Heart left ventricle (tissue), 16 donors: ENCODE measurements around the gene PLCB4. TPM values are rescaled to one million over a fixed set of nuclear protein-coding genes. Genes with fewer than 3 reads are reported as not detected.

ENCODE experiments used
- ATAC-seq, 4 donors: fragments of 200-7000 bp; cut with Tn5 transposase; one replicate each; pipeline ENCODE4 v1.9.1; 2020 to 2022; ENCODE audit warnings: moderate library complexity in 4 of 4, mild to moderate bottlenecking in 3 of 4, moderate number of reproducible peaks in 1 of 4
- DNase-seq, 5 donors: peaks; one replicate each; pipeline ENCODE4 v3.0.0-alpha.2; 2020
- H3K27ac ChIP-seq, 12 donors: fragments of 200-600 bp; sonication (generic) in 4 of 12; one replicate each; pipeline versions ENCODE4 v1.5.0 to v1.8.0; 2016 to 2022; ENCODE audit warnings: mild to moderate bottlenecking in 2 of 12
- H3K27me3 ChIP-seq, 9 donors: fragments of 200-600 bp; sonication (generic) in 2 of 9; one replicate each; pipeline versions ENCODE4 v1.5.1 to v1.8.0; 2016 to 2022; ENCODE audit warnings: mild to moderate bottlenecking in 3 of 9
- H3K36me3 ChIP-seq, 9 donors: fragments of 200-600 bp; sonication (generic) in 2 of 9; one replicate each; pipeline versions ENCODE4 v1.5.0 to v1.8.0; 2018 to 2022; ENCODE audit warnings: mild to moderate bottlenecking in 2 of 9
- H3K4me1 ChIP-seq, 12 donors: fragments of 200-600 bp; sonication (generic) in 4 of 12; one replicate each; pipeline versions ENCODE4 v1.5.0 to v1.8.0; 2016 to 2022; ENCODE audit warnings: mild to moderate bottlenecking in 3 of 12
- H3K4me3 ChIP-seq, 12 donors: fragments of 200-600 bp; sonication (generic) in 4 of 12; one replicate each; pipeline versions ENCODE4 v1.5.0 to v1.8.0; 2017 to 2022; ENCODE audit warnings: mild to moderate bottlenecking in 9 of 12, moderate library complexity in 4 of 12
- H3K9me3 ChIP-seq, 12 donors: fragments of 200-600 bp; sonication (generic) in 4 of 12; one replicate each; pipeline versions ENCODE4 v1.5.0 to v1.8.0; 2016 to 2022; ENCODE audit warnings: mild to moderate bottlenecking in 1 of 12
- POLR2A ChIP-seq, 2 donors: fragments of 450-650 bp; IDR thresholded peaks; one replicate each; pipeline ENCODE4 v1.6.1; 2017; ENCODE audit warnings: antibody characterized with exemption in 2 of 2, mild to moderate bottlenecking in 2 of 2, moderate library complexity in 2 of 2
- WGBS, 4 donors: extraction: QIAGEN DNeasy Blood & Tissue Kit in 2 of 4; methylation state at CpG; one replicate each; pipeline versions ENCODE4 v1.1.5 to v1.1.7; 2013 to 2018; 5-methylcytosine and 5-hydroxymethylcytosine counted together
- intact Hi-C, 10 donors: fragments of 100-400 bp; cut with DNase I; formaldehyde crosslinking; loops; one replicate each; pipeline versions ENCODE4 v1.11.1 to v1.14.2; 2022
- polyA plus RNA-seq, 2 donors: library from polyadenylated mRNA; stranded (reverse); fragments of 200-250 nt; gene quantifications; one replicate each; pipeline ENCODE4 v1.2.3, GENCODE V29; 2013
- total RNA-seq, 9 donors: library from RNA; depleted of rRNA in 2 of 9; stranded (reverse); fragments of >200 nt in 2 of 9; fragmentation: NEBNext Ultra II Directional in 3 of 9; extraction: Animal tissue kit (Norgen Biotek cat#: 25700) in 3 of 9; gene quantifications; one replicate each; pipeline versions ENCODE4 v1.1.0 to v1.2.4, GENCODE V29; 2016 to 2023
- TF ChIP-seq, protein P1 (sequence below), 12 donors: fragments of 200-600 bp; sonication (generic) in 4 of 12; IDR thresholded peaks; one replicate each; pipeline versions ENCODE4 v1.5.0 to v1.8.0; 2018 to 2022; ENCODE audit warnings: antibody characterized with exemption in 12 of 12, mild to moderate bottlenecking in 5 of 12
- donor health status: ischemic (EF 13 %, LVEDD 7.1; RV severe dilation, severe dysfunction).
- donor health status: healthy with polysubstance abuse.
- donor health status: DM: no; HTN: yes; CAD: no.
- donor health status: DM: no; HTN: no; CAD: no.
- donor health status: ischemic (EF 25% LVEDD 6.9; RV normal size, moderate dysfunction).
- donor health status: ischemic (EF 25% LVEDD 5.7; RV mildly dilated, moderate dysfunction).
- donor health status: healthy.
- donor health status: DM: yes; HTN: yes; CAD: no.
- donor health status: ischemic (EF 35%, LVEDD 5.7; RV mildly dilated, moderate dysfunction).
- donor health status: nonischemic (EF 11% LVEDD 7.7; RV severe dilation, severe dysfunction).
- donor health status: DM: yes; HTN: yes; CAD: no.
- donor health status: PGD.
- donor health status: ischemic (EF 29% LVEDD 5.4; RV normal size, mild dysfunction).
- donor health status: nonischemic (EF 23%, LVEDD 6.1; RV moderate dilation, normal function).

PLCB4 gene
- total and polyA plus RNA-seq, 11 donors: 8.4 to 31.8 (median 18.5) TPM

GRCh38 chr20:9211016-9211760 lies 142.3 kb downstream of the PLCB4 start:
- Histone ChIP-seq H3K4me1 (peaks cover 0 to 12% (median 3%) of the 10 kb centered on the region in 12 donors), H3K27ac (no peak overlapping the region), H3K4me3 (no peak overlapping the region), H3K27me3 (no peaks in the 10 kb centered on the region), H3K9me3 (peaks cover 0 to 4% (median 0%) of the 10 kb centered on the region in 12 donors), H3K36me3 (no peaks in the 10 kb centered on the region)
- ATAC-seq: peak in 2 of 4 donors; percentile 24 to 35
- no peak for DNase-seq
- TF ChIP-seq, protein P1, sequence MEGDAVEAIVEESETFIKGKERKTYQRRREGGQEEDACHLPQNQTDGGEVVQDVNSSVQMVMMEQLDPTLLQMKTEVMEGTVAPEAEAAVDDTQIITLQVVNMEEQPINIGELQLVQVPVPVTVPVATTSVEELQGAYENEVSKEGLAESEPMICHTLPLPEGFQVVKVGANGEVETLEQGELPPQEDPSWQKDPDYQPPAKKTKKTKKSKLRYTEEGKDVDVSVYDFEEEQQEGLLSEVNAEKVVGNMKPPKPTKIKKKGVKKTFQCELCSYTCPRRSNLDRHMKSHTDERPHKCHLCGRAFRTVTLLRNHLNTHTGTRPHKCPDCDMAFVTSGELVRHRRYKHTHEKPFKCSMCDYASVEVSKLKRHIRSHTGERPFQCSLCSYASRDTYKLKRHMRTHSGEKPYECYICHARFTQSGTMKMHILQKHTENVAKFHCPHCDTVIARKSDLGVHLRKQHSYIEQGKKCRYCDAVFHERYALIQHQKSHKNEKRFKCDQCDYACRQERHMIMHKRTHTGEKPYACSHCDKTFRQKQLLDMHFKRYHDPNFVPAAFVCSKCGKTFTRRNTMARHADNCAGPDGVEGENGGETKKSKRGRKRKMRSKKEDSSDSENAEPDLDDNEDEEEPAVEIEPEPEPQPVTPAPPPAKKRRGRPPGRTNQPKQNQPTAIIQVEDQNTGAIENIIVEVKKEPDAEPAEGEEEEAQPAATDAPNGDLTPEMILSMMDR (IDR thresholded peaks at IDR 0.05): no peak
- intact Hi-C loops: loop anchor here in 2 of 10 donors (10.0 kb wide), 2 partner anchors 46 to 134 kb away; no protein-coding TSS in a partner anchor
- WGBS, 4 donors: 71 to 76% (median 74%) methylated on average over 4 of the region's 4 CpGs

DNA sequence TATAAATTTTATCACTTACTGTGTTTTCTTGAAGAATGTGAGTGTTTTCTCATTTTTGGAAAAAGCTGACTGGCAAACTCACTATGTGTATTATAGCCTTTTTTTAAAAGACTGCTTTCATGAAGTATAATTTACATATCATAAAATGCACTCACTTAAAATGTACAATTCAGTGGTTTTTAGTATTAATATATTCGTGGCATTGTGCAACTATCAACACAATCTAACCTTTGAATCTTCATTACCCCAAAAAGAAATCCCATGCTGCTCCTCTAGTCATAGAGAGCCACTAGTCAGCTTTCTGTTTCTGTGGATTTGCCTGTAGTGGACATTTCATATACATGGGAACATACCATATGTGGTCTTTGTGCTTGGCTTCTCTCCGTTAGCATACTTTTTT lies 143.8 kb downstream of the PLCB4 start:
- Histone ChIP-seq H3K27ac (no peak overlapping the region), H3K4me1 (peaks cover 0 to 19% (median 7%) of the 10 kb centered on the region in 12 donors), H3K4me3 (no peak overlapping the region), H3K9me3 (peaks cover 0 to 4% (median 0%) of the 10 kb centered on the region in 12 donors), H3K36me3 (no peaks in the 10 kb centered on the region), H3K27me3 (no peaks in the 10 kb centered on the region)
- intact Hi-C loops: loop anchor here in 2 of 10 donors (10.0 kb wide), 2 partner anchors 48 to 132 kb away; no protein-coding TSS in a partner anchor
- 89 to 96% (median 94%) methylated on average over 2 of the region's 2 CpGs for WGBS, 4 donors
- DNase-seq (no peak), ATAC-seq (no peak)
- TF ChIP-seq, protein P1 (IDR thresholded peaks at IDR 0.05): no peak
- TF ChIP-seq POLR2A (IDR thresholded peaks at IDR 0.05): no peak

DNA sequence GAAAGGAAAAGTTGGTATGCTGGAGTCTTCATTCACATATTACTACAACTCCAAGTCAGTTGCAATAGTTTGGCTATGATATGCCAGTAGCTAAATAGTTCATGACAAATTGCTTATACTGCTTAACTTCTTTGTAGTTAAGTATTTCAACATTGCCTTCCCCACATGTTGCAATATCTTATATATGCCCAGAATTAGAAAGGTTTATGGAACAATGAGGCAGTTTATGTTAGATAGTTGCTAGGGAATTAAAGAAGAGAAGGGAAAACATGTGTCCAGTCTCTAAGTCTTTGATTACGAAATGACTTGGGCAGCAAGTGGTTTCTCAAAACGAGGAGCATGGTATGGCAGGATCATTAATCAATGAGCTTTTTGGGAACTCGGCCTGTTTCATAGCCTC lies 145.8 kb downstream of the PLCB4 start:
- H3K9me3 ChIP-seq: peaks cover 0 to 4% (median 0%) of the 10 kb centered on the region in 12 donors
- H3K4me3 ChIP-seq: no peak overlapping the region
- 73 to 83% (median 78%) methylated on average over 3 of the region's 3 CpGs for WGBS, 4 donors
- DNase-seq (no peak), ATAC-seq (peak in 2 of 4 donors; percentile 11 to 20)
- no peaks in the 10 kb centered on the region for H3K27me3 ChIP-seq
- H3K4me1 ChIP-seq: peaks cover 0 to 33% (median 15%) of the 10 kb centered on the region in 12 donors
- no peak overlapping the region for H3K27ac ChIP-seq
- no peak for TF ChIP-seq POLR2A (IDR thresholded peaks at IDR 0.05)
- TF ChIP-seq, protein P1 (IDR thresholded peaks at IDR 0.05): no peak
- no peaks in the 10 kb centered on the region for H3K36me3 ChIP-seq
- intact Hi-C loops: loop anchor here in 2 of 10 donors (10.0 kb wide), 2 partner anchors 50 to 130 kb away; no protein-coding TSS in a partner anchor

- DNase-seq: no peak
- Histone ChIP-seq H3K27ac (no peak overlapping the region), H3K9me3 (peaks cover 0 to 4% (median 0%) of the 10 kb centered on the region in 12 donors), H3K36me3 (no peaks in the 10 kb centered on the region), H3K4me3 (no peak overlapping the region), H3K27me3 (no peaks in the 10 kb centered on the region), H3K4me1 (peaks cover 0 to 35% (median 15%) of the 10 kb centered on the region in 12 donors)
- intact Hi-C loops: loop anchor here in 2 of 10 donors (10.0 kb wide), 2 partner anchors 51 to 129 kb away; no protein-coding TSS in a partner anchor
- ATAC-seq: no peak
- TF ChIP-seq, protein P1 (IDR thresholded peaks at IDR 0.05): peak in 5 of 12 donors; percentile 16 to 43 (median 25)
- no peak for TF ChIP-seq POLR2A (IDR thresholded peaks at IDR 0.05)
- WGBS, 4 donors: 90 to 98% (median 93%) methylated on average over 2 of the region's 2 CpGs
Observed at GRCh38 chr20:9215539-9215938, 146.7 kb downstream of the PLCB4 start.
